Effector memory CD4-positive, alpha-beta T cell (primary cell): Measurements from ENCODE around the gene ESRP2.

ENCODE experiments used
- DNase-seq, 3 donors: peaks; one replicate each; pipeline ENCODE4 v3.0.0-alpha.2; 2020
- H3K27ac ChIP-seq: 2 replicates; pipeline ENCODE4 v1.7.0; 2013; ENCODE audit warnings: mild to moderate bottlenecking, low read length, moderate library complexity; ENCODE audit not compliant: insufficient read depth, poor library complexity, severe bottlenecking
- H3K27me3 ChIP-seq: replicated peaks from 2 replicates; pipeline ENCODE4 v1.7.0; 2013; ENCODE audit warnings: mild to moderate bottlenecking, low read length; ENCODE audit not compliant: insufficient read depth, control insufficient read depth, poor library complexity, severe bottlenecking
- H3K36me3 ChIP-seq: 2 replicates; pipeline ENCODE4 v1.7.0; 2013; ENCODE audit warnings: mild to moderate bottlenecking, low read length, moderate library complexity; ENCODE audit not compliant: control insufficient read depth, insufficient read depth
- H3K4me1 ChIP-seq: 2 replicates; pipeline ENCODE4 v1.7.0; 2013; ENCODE audit warnings: low read length, mild to moderate bottlenecking; ENCODE audit not compliant: control insufficient read depth, insufficient read depth, poor library complexity, severe bottlenecking
- H3K4me3 ChIP-seq: 2 replicates; pipeline ENCODE4 v1.7.0; 2013; ENCODE audit warnings: low read length, low read depth, mild to moderate bottlenecking; ENCODE audit not compliant: insufficient read depth, poor library complexity, severe bottlenecking
- H3K9me3 ChIP-seq: 2 replicates; pipeline ENCODE4 v1.7.0; 2013; ENCODE audit warnings: mild to moderate bottlenecking, low read length, moderate library complexity; ENCODE audit not compliant: control insufficient read depth

Gene ESRP2

GRCh38 chr16:68194251-68194650, 41.7 kb downstream of the ESRP2 start:
- no peaks in the 10 kb centered on the region for H3K9me3 ChIP-seq
- H3K36me3 ChIP-seq = peaks cover 45% of the 10 kb centered on the region
- no peaks in the 10 kb centered on the region for H3K4me1 ChIP-seq
- no peak for DNase-seq
- H3K4me3 ChIP-seq = no peak overlapping the region
- H3K27me3 ChIP-seq = no peaks in the 10 kb centered on the region
- no peak overlapping the region for H3K27ac ChIP-seq

GRCh38 chr16:68190736-68191510, 45.0 kb downstream of the ESRP2 start:
- peaks cover 56% of the 10 kb centered on the region for H3K36me3 ChIP-seq
- H3K4me1 ChIP-seq = no peaks in the 10 kb centered on the region
- no peak overlapping the region for H3K4me3 ChIP-seq
- no peaks in the 10 kb centered on the region for H3K9me3 ChIP-seq
- no peaks in the 10 kb centered on the region for H3K27me3 ChIP-seq
- no peak for DNase-seq
- H3K27ac ChIP-seq = no peak overlapping the region

- Histone ChIP-seq H3K9me3 (no peaks in the 10 kb centered on the region), H3K4me3 (no peak overlapping the region), H3K36me3 (peaks cover 58% of the 10 kb centered on the region), H3K27me3 (no peaks in the 10 kb centered on the region), H3K27ac (no peak overlapping the region), H3K4me1 (no peaks in the 10 kb centered on the region)
- DNase-seq = no peak
These were observed 45.8 kb downstream of the ESRP2 start for GRCh38 chr16:68190081-68190480.

- peaks cover 61% of the 10 kb centered on the region for H3K36me3 ChIP-seq
- H3K27me3 ChIP-seq = no peaks in the 10 kb centered on the region
- no peak overlapping the region for H3K27ac ChIP-seq
- no peak for DNase-seq
- no peaks in the 10 kb centered on the region for H3K9me3 ChIP-seq
- no peaks in the 10 kb centered on the region for H3K4me1 ChIP-seq
- no peak overlapping the region for H3K4me3 ChIP-seq
These were observed 47.8 kb downstream of the ESRP2 start for GRCh38 chr16:68188170-68188569.

GRCh38 chr16:68187505-68187904, 48.4 kb downstream of the ESRP2 start:
- Histone ChIP-seq H3K36me3 (peaks cover 59% of the 10 kb centered on the region), H3K27me3 (no peaks in the 10 kb centered on the region), H3K27ac (no peak overlapping the region), H3K4me3 (no peak overlapping the region), H3K4me1 (no peaks in the 10 kb centered on the region), H3K9me3 (no peaks in the 10 kb centered on the region)
- no peak for DNase-seq

- H3K27me3 ChIP-seq = no peaks in the 10 kb centered on the region
- H3K4me3 ChIP-seq = no peak overlapping the region
- peaks cover 59% of the 10 kb centered on the region for H3K36me3 ChIP-seq
- H3K9me3 ChIP-seq = no peaks in the 10 kb centered on the region
- H3K27ac ChIP-seq = no peak overlapping the region
- H3K4me1 ChIP-seq = no peaks in the 10 kb centered on the region
- no peak for DNase-seq
These were observed 49.0 kb downstream of the ESRP2 start for GRCh38 chr16:68186877-68187276.

GRCh38 chr16:68183046-68183445, 52.9 kb downstream of the ESRP2 start:
- no peak overlapping the region for H3K27ac ChIP-seq

GRCh38 chr16:68179855-68180254, 56.1 kb downstream of the ESRP2 start:
- no peak overlapping the region for H3K27ac ChIP-seq
- DNase-seq = no peak
- peaks cover 68% of the 10 kb centered on the region for H3K36me3 ChIP-seq

More at GRCh38 chr16:68183046-68183445, 52.9 kb downstream of the ESRP2 start:
- Histone ChIP-seq H3K4me3 (no peak overlapping the region), H3K9me3 (no peaks in the 10 kb centered on the region), H3K4me1 (no peaks in the 10 kb centered on the region), H3K36me3 (peaks cover 63% of the 10 kb centered on the region), H3K27me3 (no peaks in the 10 kb centered on the region)
- DNase-seq = no peak

GRCh38 chr16:68179196-68179795, 56.6 kb downstream of the ESRP2 start:
- peaks cover 69% of the 10 kb centered on the region for H3K36me3 ChIP-seq
- H3K4me3 ChIP-seq = no peak overlapping the region
- no peaks in the 10 kb centered on the region for H3K27me3 ChIP-seq
- no peak overlapping the region for H3K27ac ChIP-seq
- H3K4me1 ChIP-seq = no peaks in the 10 kb centered on the region
- no peak for DNase-seq
- H3K9me3 ChIP-seq = no peaks in the 10 kb centered on the region

More at GRCh38 chr16:68179855-68180254, 56.1 kb downstream of the ESRP2 start:
- Histone ChIP-seq H3K4me1 (no peaks in the 10 kb centered on the region), H3K9me3 (no peaks in the 10 kb centered on the region), H3K27me3 (no peaks in the 10 kb centered on the region), H3K4me3 (no peak overlapping the region)
